ENCODE measurements around the gene LRRC10. TPM values are rescaled to one million over a fixed set of nuclear protein-coding genes. Genes with fewer than 3 reads are reported as not detected.

The LRRC10 gene
- total RNA-seq (2022) (not detected in 2 replicates), Bru-seq, nascent RNA (not detected), BruChase-seq, experiment 1, labeled RNA remaining after a 6-hour chase (not detected), BruChase-seq, experiment 2, labeled RNA remaining after a 2-hour chase (not detected)
- long read RNA-seq = 0 reads

- no peaks in the 10 kb centered on the region for H3K4me1 Mint-ChIP-seq (ENCODE audit: insufficient read depth, unreplicated experiment)
- intact Hi-C loops (cut with micrococcal nuclease) = no loop called here
- CTCF ChIA-PET = interaction anchor here (0.6 to 2.2 kb wide), 4 partner anchors 22 to 335 kb away, joined by 3 to 6 read pairs (median 4); no protein-coding TSS in a partner anchor
- peaks cover 3% of the 10 kb centered on the region for H3K9me3 Mint-ChIP-seq (ENCODE audit: unreplicated experiment)
- no TSS peak for BruUV-seq (replicated peaks)
- H3K36me3 Mint-ChIP-seq (ENCODE audit: insufficient read depth, unreplicated experiment) = no peaks in the 10 kb centered on the region
- DNase-seq (ENCODE audit: unreplicated experiment) = no peak
- no peak for TF ChIP-seq CTCF (IDR thresholded peaks at IDR 0.05; ENCODE audit: unreplicated experiment)
- H3K4me3 Mint-ChIP-seq (ENCODE audit: unreplicated experiment) = no peak within 1 kb of the TSS
- peaks cover 8% of the 10 kb centered on the region for H3K27me3 Mint-ChIP-seq (ENCODE audit: insufficient read depth, unreplicated experiment)
- H3K27ac Mint-ChIP-seq (ENCODE audit: low read depth, unreplicated experiment) = no peak within 1 kb of the TSS
- POLR2A ChIA-PET = interaction anchor here (1.2 to 1.6 kb wide), 2 partner anchors 25 to 128 kb away, joined by 3 to 5 read pairs; partner anchors contain the start of gene RAB3IP
These were observed at the start of gene LRRC10 for GRCh38 chr12:69610729-69611128. Gene LRRC10, minus strand, starts transcription at chr12:69610907. Its CDS starts 69 bp downstream, at chr12:69610838.

GRCh38 chr12:69660164-69660863 lies 49.6 kb upstream of the LRRC10 start:
- no peak for DNase-seq (ENCODE audit: unreplicated experiment)
- no TSS peak for BruUV-seq (replicated peaks)
- Mint-ChIP-seq H3K4me1 (ENCODE audit: insufficient read depth, unreplicated experiment) (peaks cover 7% of the 10 kb centered on the region), H3K9me3 (ENCODE audit: unreplicated experiment) (no peaks in the 10 kb centered on the region), H3K27me3 (ENCODE audit: insufficient read depth, unreplicated experiment) (no peaks in the 10 kb centered on the region), H3K4me3 (ENCODE audit: unreplicated experiment) (no peak overlapping the region), H3K36me3 (ENCODE audit: insufficient read depth, unreplicated experiment) (no peaks in the 10 kb centered on the region), H3K27ac (ENCODE audit: low read depth, unreplicated experiment) (no peak overlapping the region)
- intact Hi-C loops (cut with micrococcal nuclease) = no loop called here
- TF ChIP-seq CTCF (IDR thresholded peaks at IDR 0.05; ENCODE audit: unreplicated experiment) = no peak
- POLR2A ChIA-PET = no interaction called here
- CTCF ChIA-PET = no interaction called here

GRCh38 chr12:69658203-69658602 lies 47.5 kb upstream of the LRRC10 start:
- no TSS peak for BruUV-seq (replicated peaks)
- ChIA-PET POLR2A (no interaction called here), CTCF (no interaction called here)
- Mint-ChIP-seq H3K9me3 (ENCODE audit: unreplicated experiment) (peaks cover 8% of the 10 kb centered on the region), H3K36me3 (ENCODE audit: insufficient read depth, unreplicated experiment) (no peaks in the 10 kb centered on the region), H3K4me1 (ENCODE audit: insufficient read depth, unreplicated experiment) (peaks cover 18% of the 10 kb centered on the region), H3K27me3 (ENCODE audit: insufficient read depth, unreplicated experiment) (no peaks in the 10 kb centered on the region), H3K27ac (ENCODE audit: low read depth, unreplicated experiment) (no peak overlapping the region), H3K4me3 (ENCODE audit: unreplicated experiment) (no peak overlapping the region)
- intact Hi-C loops (cut with micrococcal nuclease) = no loop called here
- TF ChIP-seq CTCF (IDR thresholded peaks at IDR 0.05; ENCODE audit: unreplicated experiment) = no peak
- DNase-seq (ENCODE audit: unreplicated experiment) = peak; percentile 23

- BruUV-seq (replicated peaks) = no TSS peak
- intact Hi-C loops (cut with micrococcal nuclease) = no loop called here
- Mint-ChIP-seq H3K27ac (ENCODE audit: low read depth, unreplicated experiment) (no peak overlapping the region), H3K27me3 (ENCODE audit: insufficient read depth, unreplicated experiment) (no peaks in the 10 kb centered on the region), H3K36me3 (ENCODE audit: insufficient read depth, unreplicated experiment) (no peaks in the 10 kb centered on the region), H3K9me3 (ENCODE audit: unreplicated experiment) (peaks cover 8% of the 10 kb centered on the region), H3K4me1 (ENCODE audit: insufficient read depth, unreplicated experiment) (peaks cover 18% of the 10 kb centered on the region), H3K4me3 (ENCODE audit: unreplicated experiment) (no peak overlapping the region)
- no peak for DNase-seq (ENCODE audit: unreplicated experiment)
- POLR2A ChIA-PET = no interaction called here
- CTCF ChIA-PET = interaction anchor here (0.5 kb wide), 1 partner anchor 203 kb away, joined by 3 read pairs; no protein-coding TSS in a partner anchor
- no peak for TF ChIP-seq CTCF (IDR thresholded peaks at IDR 0.05; ENCODE audit: unreplicated experiment)
These were observed 46.9 kb upstream of the LRRC10 start for GRCh38 chr12:69657376-69658137.
